GM19324 (cell line): ENCODE results near the gene HEATR9.

Experiments
- ATAC-seq: cut with Tn5 transposase; IDR thresholded peaks from one replicate; pipeline ENCODE4 v1.9.1; 2021; ENCODE audit warnings: mild to moderate bottlenecking, moderate library complexity; ENCODE audit not compliant: unreplicated experiment, low FRiP score

The HEATR9 gene

DNA sequence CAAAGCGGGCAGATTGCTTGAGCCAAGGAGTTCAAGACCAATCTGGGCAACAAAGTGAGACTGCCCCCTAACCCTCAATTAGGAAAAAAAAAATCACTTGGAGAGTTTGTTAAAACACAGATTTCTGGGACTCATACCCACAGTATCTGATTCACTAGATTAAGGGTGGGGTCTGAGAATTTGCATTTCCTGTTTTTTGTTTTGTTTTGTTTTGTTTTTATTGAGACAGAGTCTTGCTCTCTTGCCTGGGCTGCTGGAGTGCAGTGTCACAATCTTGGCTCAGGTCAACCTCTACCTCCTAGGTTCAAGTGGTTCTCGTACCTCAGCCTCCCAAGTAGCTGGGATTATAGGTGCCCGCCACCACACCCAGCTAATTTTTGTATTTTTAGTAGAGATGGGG, 1.1 kb downstream of the HEATR9 start:
- ATAC-seq: no peak

DNA sequence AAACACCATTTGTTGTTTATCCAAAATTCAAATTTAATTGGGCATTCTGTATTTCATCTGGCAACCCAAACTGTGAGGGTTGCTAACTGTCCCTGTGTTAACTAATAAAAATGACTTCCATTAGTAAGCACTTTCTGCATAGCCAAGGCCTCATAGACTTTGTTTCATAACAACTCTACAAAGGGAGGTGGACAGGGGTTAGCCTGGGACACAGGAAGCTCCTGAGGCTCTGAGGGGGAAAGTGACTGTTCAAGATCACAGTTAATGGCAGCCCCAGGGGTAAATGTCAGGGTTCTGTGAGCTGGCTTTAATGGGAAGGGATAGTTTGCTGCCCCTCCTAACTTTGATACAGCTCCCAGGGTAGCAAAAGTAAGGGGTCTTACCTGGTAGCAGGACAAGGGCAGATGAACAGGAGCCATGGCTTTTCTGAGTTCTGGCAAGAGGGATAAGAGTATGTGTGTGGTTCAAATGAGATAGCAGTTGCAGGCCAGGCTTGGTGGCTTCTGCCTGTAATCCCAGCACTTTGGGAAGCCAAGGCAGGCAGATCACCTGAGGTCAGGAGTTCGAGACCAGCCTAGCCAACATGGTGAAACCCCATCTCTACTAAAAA, 2.2 kb downstream of the HEATR9 start:
- ATAC-seq: no peak

DNA sequence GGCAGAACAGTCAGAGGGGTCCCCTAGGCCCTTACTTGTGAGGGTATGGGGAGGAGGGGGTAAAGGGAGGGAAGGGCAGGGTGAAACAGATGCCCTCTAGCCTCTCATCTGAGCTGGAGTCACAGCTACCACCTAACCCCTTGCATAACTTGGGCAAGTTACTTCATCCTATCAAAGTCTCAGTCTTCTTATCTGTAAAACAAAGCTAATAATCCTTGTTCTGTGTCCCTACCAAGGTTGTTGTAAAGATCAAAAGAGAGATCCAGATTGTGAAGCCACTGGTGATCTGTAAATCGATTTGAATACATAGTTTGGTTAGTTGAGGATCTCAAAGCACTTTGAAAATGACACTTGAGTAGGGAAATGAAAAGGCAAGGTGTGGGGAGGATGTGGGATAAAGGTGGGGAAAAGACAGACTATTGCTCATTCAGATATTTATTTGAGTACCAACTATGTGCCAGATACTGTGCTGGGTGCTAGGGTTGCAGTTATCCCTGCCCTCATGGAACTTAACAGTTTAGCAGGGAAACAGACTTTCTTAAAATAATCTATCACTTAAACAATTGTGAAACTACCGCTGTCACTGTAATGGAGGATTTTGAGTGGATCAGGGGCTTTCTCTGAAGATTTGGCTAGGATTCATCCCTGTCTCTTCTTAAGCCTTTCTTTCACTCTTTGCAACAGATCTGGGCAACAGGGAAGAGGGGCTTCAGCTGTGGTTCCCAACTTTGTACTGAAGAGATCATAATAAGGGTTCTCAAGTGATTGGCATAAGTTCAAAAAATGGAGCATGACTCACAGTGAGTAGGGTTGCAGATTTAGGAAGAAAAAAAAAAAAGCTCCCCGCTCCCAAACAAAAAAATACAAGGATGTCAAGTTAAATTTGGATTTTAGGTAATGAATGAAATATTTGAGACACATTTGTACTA, 3.0 kb downstream of the HEATR9 start:
- ATAC-seq: no peak

DNA sequence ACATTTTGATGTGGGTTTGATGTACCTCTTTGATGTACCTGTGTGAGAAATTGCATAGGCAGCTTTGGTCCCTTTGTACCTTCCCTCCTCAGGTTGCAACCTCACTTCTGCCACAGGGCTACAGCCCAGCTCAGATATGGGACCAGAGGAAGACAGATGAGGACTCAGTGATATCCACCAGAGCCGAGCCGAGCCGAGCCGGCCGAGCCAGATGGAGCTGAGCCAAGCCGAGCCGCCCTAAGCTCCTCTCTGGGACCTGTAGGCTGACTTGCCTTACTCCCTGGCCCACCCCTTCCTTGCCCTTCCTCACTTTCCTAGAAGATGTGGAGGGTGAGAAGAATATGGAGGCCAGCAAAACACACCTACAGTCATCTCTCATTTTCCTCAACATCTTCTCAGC, 3.8 kb downstream of the HEATR9 start:
- ATAC-seq: no peak

DNA sequence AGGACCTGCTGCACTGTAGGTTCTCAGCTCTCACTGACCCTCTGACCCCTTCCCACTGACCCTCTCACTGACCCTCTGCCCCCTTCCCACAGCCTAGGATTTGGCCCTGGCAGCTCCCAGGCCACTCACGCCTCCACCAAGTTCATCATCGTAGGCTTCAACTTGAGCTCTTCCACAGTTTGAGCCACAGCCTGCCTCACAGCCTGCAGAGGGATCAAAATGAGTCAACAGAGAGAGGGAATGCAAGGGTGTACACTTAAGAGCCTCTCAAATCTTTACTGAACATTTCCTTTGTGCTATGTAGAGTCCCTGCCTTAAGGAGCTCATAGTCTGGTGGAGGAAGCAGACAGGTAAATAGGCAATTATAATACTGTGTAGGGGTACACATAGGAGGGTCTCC, 12.1 kb downstream of the HEATR9 start:
- no peak for ATAC-seq

DNA sequence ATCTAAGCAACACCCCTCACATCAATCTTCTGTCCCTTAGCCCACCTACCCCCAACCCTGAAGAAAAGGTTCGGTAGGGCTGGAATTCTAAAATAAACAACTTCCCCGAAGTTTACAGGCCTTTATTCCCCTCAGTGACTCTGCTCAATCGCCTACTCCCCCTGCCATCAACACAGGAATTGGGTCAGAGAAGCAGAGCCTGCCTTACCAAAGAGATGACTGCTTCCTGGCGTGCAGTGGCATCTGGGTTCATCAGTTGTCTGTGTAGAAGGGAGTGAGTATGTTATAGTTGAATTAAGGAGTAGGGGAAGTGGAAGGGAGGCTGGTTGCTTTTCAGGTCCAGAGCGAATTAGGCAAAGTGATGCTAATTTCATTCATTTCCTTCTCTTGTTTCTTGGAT, 12.7 kb downstream of the HEATR9 start:
- no peak for ATAC-seq

DNA sequence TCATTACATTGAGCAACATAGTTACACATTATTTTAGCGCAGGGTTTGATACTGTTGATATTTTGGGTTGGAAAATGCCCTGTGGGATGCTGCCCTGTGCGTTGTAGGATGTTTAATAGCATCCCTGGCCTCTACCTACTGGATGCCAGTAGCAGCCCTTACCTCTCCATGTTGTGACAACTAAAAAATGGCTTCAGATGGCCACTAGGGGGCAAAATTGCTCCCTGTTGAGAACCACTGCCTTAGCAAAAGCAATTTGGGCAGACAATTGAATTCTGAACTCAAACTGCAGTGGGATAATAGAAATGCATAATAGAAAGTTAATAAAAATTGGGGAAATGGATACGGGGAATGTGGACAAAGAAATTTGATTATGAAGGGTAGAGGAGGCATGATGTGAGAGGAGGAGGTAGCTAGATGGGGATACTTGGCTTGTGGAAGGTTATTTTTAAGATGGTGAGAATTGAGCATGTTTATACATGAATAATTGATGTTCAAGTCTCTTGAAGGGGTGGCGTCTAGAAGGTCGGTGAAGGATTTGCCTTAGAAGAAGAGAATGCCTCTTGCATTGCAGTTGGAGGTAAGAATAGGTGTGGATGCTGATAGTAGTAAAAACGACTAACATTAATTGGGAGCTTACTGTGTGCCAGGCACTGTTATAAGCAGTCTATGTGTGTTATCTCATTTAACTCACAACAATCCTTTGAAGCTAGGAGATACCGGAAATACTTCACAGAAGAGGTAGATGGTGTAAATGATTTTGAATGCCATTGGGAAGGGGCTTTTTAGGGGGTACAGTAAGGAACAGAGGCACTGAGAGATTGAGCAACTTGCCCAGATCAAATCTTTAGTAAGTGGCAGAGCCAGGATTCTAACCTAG, 19.0 kb downstream of the HEATR9 start:
- ATAC-seq: no peak

DNA sequence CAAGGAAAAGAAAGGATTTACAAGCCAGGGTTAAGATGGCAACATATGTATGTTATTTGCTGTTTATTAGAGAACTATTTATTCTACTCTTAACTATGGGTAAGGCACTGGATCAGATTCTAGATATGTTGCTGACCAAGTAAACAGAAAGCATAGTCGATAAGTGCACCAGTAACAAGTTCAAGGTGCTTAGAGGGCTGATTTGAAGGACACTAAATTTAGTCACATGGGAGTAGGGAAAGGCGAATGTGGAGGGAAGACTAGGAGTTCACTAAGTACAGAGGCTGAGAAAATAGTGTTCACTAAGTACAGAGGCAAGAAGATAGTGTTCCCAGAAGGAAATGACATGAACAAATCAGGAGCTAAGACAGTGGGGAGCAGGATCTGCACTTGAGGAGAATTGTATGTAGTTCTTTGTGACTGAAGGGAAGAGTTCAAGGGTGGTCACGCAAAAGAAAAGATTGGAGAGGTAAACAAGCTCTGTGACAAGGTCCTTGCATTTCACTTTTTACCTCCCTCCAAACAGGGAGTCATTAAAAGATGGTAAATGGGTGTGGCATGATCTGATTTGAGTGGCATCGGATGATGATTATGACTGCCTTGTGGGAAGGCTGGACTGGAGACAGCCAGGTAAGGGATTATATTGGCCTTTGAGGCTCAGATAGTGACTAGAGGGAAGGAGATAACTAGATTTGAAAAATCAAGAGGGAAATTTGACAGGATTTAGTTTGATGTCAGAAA, 20.9 kb downstream of the HEATR9 start:
- no peak for ATAC-seq

DNA sequence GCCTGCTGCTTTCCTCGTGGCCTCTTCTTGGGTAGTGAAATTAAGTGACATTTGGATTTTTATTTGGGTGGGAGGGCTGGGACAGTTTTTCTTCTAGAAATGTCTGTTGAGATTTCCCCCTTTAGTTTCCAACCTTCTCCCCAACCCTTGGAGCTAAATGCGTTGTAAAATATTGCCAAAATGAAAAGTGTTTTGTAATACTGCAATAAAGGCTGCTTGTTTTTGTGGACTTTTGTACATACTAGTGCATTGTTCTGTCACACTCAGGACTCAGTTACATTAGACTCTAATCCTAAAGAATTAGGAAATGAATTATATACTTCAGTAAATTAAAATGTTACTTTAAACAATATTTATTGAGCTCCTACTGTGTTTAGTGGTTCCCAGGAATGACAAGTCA, 21.7 kb downstream of the HEATR9 start:
- ATAC-seq: no peak

DNA sequence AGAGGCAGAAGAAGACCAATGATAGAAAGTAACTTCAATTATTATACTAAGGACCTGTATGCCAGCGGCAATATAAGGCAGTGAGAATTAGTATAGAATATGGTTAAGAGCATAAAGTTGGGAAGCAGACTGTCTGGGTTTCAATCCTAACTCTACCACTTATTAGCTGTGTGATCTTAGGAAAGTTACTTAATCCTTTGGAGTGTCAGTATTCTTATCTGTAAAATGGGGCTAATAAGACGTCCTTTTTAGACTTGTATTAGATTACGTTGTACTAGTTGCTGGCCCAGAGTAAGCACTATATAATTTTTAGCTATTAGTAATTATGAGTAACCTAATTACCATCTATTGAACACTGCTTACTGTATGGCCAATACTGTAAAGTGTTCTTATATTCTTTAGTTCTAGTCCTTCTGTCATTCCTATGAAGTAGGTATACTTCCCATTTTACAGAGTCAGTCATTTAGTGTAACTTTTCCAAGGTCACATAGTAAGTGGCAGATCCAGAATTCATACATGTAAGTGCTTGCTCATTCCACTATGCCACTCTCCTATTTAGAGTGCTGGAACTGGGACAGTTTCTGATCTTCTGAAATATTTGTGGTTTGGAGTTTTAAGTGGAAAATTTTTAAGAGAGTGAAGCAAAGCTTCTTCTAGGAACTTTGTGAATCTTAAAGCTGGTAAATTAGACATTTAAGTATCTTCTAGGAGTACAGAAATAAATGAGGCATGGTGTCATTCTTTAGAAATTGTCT, 22.5 kb downstream of the HEATR9 start:
- no peak for ATAC-seq

DNA sequence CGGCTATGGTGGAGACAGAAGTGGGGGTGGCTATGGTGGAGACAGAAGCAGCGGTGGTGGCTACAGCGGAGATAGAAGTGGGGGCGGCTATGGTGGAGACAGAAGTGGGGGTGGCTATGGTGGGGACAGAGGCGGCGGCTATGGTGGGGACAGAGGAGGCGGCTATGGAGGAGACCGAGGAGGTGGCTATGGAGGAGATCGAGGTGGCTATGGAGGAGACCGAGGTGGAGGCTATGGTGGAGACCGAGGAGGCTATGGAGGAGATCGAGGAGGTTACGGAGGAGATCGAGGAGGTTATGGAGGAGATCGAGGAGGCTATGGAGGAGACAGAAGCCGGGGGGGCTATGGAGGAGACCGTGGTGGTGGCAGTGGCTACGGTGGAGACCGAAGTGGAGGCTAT, 24.1 kb downstream of the HEATR9 start:
- no peak for ATAC-seq

DNA sequence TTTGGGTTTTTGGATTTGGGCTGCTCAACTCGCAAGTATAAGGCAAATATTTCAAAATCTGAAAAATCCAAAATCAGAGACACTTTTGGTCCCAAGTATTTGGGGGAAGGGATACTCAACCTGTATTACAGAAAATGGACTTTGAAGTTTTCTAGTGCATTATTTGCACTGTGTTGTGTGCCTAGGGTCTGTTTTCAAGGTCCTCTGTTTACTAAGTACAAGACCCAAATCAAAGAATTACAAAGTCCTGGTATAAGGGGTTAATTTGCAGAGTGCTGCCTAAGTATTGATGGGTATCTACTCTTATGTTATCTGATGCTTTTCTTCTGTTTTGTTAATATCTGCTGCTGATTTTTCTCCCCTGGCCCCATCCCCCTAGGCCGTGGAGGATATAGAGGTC, 25.0 kb downstream of the HEATR9 start:
- ATAC-seq: no peak

DNA sequence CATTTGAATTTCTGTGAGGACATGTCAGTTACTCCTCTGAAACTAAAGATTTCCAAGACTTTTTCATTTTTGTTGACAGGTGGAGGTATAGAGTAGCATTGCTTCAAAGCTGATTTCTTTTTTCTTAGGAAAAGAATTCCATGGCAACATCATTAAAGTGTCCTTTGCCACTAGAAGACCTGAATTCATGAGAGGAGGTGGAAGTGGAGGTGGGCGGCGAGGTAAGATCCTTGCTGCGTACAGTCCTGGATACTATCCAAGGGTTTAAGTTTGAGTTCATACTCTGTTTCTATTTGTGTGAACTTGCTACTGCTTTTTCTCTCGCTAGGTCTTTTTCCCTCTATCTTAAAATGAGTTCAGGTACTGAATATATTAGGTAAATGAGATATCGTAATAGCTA, 26.5 kb downstream of the HEATR9 start:
- no peak for ATAC-seq

DNA sequence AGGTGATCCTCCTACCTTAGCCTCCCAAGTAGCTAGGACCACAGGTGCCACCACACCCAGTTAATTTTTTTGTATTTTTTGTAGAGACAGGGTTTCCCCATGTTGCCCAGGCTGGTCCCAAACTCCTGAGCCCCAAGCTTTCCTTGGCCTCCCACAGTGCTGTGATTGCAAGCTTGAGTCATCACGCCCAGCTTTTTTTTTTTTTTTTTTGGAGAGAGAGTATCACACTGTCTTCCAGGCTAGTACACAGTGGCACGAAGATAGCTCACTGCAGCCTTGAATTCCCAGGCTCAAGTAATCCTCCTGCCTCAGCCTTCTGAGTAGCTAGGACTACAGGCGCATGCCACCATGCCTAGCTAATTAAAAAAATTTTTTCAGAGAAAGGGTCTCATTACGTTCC, 27.2 kb downstream of the HEATR9 start:
- no peak for ATAC-seq

DNA sequence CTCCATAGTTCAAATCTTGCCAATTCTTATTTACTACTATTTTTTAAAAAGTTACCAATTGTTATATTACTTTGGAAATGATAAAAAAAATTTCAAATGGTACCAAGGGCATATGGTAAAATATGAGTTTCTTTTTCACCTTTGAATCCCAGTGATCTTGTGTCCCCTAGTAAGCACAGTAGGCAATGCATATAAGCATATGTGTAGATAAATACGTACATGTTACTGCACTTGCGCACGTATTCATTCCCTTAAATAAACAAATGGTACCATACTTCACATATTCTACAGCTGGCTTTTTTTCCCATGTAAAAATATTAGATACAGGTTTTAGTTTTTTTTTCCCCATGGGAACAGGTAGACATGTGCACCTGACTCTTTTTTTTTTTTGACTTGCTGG, 27.6 kb downstream of the HEATR9 start:
- ATAC-seq: no peak

DNA sequence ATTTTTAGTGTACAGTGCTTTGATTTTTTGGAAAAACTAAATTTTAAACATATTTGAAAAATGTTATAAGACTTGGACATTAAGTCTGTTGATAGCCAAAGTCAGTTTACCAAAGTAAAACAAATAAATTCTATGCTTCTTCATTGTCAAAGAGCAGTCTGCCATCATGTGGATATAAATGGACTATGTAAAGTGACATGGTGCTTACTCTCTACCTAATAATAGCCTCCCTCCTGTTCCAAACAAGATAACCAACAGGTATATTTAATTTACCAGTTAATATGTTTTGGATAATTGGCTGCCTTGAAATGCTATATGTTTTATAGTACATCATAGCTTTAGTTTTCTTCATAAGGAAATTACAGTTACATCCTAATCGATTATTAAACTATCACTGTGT, 43.5 kb downstream of the HEATR9 start:
- ATAC-seq: no peak

DNA sequence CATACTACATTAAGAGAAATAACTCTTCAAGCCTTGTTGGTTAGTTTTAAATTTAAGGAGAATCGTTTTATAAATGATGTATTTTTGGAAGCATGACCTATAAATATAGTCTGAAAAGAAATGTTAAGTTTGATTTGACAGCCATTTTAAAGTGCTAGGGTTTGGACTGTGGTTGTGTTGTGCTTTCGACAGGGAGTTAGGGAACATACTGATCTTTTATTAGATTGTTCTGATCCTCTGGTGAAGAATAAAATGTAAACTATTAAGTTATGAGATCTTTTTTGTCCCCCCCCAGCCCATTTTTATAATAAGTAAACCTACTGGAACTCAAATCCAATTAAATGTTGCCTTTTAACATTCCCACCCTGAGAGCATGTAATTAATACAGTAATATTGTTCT, 47.4 kb downstream of the HEATR9 start:
- no peak for ATAC-seq

DNA sequence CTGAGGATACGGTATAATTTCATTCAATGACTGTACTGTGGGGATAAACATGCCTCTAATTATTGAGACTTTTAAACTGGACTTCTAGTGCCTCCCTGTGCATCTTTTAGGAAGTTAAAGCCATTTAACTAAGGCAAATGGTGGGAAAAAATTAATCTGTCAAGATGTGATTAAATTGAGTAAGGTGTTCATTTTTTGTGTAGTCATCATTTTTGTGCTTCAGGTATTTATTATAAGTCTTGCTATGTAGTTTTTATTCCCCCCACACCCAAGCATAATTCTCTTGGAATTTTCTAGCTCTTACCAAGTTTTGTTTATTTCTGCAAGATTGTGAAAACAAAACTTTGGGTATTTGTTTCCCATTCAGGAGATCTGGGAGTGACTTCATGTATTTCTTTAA, 49.2 kb downstream of the HEATR9 start:
- no peak for ATAC-seq

DNA sequence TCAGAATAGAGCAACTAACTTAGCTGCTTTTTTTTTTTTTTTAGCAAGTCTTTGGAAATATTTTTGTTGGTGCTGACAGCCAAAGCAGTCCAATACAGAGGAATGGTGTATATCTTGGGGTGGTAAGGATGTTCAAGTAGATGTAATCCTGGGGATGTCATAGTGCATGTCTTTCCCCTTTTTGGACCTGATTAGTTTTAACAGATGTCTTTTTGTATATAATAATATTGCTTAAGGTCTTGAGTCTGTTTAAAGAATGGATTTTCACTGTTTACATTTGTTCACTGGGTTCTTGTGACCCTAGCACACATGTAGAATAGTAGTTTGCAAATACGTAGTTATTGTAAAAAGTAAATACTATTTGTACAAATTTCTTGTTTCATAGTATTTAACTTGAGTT, 51.5 kb downstream of the HEATR9 start:
- ATAC-seq: no peak

DNA sequence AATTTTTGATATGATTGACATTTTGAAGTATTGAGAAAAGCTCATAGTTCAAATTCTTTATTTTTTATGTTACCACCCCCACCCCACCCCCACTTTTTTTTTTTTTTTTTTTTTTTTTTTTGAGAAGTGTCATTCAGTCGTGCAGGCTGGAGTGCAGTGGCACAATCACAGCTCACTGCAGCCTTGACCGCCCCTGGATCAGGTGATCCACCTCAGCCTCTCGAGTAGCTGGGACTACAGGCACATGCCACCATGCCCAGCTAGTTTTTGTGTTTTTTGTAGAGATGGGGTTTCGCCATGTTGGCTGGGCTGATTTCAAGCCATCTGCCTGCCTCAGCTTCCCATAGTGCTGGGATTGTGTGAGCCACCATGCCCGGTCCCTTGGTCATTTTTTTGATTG, 52.0 kb downstream of the HEATR9 start:
- no peak for ATAC-seq
